HG03095 (cell line): Measurements from ENCODE around the gene REV3L.
"Not testable (repeated sequence)": the region's sequence is repeated elsewhere in the genome, so short reads cannot be mapped to it uniquely, and the experiment has no call there.

Source experiments
- ATAC-seq: cut with Tn5 transposase; IDR thresholded peaks from one replicate; pipeline ENCODE4 v1.9.1; 2021; ENCODE audit warnings: moderate library complexity; ENCODE audit not compliant: unreplicated experiment

Gene REV3L

GRCh38 chr6:111267764-111268333 is 215.2 kb downstream of the REV3L start:
- ATAC-seq, result no peak

GRCh38 chr6:111266276-111266675 is 216.7 kb downstream of the REV3L start:
- no peak for ATAC-seq

DNA sequence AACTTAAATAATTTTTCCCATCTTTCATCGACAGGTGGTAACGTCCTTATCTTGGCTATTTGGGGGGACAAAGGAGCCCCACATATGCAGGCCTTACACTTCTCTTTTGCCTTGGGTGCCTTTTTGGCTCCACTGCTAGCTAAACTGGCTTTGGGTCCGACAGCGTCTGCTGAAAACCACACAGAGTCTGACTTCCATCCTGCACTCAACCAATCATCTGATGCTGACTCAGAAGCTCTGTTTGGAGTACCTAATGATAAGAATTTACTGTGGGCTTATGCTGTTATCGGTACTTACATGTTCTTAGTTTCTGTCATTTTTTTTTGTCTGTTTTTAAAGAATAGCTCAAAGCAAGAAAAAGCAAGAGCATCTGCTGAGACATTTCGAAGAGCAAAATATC is 217.2 kb downstream of the REV3L start:
- ATAC-seq, result no peak

- ATAC-seq, result no peak
Observed at GRCh38 chr6:111263837-111264236, 219.2 kb downstream of the REV3L start.

- ATAC-seq, result no peak
Observed at GRCh38 chr6:111260570-111261298, 222.3 kb downstream of the REV3L start.

- peak; percentile 98 for ATAC-seq
Observed at GRCh38 chr6:111259089-111259831, 223.8 kb downstream of the REV3L start.

- no peak for ATAC-seq
Observed at GRCh38 chr6:111258615-111259088, 224.4 kb downstream of the REV3L start.

DNA sequence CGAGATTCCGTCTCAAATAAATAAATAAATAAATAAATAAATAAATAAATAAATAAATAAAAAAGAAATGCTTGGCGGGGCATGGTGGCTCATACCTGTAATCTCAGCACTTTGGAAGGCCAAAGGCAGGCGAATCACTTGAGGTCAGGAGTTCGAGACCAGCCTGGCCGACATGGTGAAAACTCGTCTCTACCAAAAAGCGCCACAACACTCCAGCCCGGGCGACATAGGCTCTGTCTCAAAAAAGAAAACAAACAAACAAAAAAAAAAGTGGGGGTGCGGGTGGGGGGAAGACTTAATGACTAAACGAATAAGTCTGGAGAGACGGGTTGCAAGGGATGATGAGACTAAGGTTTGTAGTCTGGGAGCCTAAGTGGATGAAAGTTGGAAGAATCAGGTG is 225.0 kb downstream of the REV3L start:
- no peak for ATAC-seq

- ATAC-seq, result no peak
Observed at GRCh38 chr6:111256646-111257045, 226.4 kb downstream of the REV3L start.

DNA sequence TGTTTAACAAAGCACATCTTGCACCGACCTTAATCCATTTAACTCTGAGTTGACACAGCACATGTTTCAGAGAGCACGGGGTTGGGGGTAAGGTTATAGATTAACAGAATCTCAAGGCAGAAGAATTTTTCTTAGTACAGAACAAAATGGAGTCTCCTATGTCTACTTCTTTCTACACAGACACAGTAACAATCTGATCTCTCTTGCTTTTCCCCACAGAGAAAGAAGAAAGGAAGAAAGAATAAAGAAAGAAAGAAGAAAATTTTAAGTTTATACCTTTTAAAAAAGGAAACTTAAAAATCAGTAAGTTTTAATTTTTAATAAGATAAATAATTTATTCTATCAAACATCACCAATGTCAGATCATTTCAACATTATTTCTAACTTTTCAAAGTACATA is 227.2 kb downstream of the REV3L start:
- ATAC-seq, result not testable (repeated sequence)

DNA sequence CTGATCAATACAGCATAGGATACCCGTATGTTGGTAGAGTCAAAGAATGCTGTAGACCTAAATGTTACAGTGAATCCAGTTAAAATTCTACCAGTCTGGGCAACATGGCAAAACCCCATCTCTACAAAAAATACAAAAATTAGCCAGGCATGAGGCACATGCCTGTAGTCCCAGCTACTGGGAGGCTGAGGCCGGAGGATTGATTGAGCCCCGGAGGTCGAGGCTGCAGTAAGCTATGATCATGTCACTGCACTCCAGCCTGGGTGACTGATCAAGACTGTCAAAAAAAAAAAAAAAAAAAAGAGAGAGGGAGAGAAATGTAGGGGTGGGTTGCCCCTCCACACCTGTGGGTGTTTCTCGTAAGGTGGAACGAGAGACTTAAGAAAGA is 228.2 kb downstream of the REV3L start:
- no peak for ATAC-seq

- no peak for ATAC-seq
Observed at GRCh38 chr6:111254004-111254778, 228.8 kb downstream of the REV3L start.

DNA sequence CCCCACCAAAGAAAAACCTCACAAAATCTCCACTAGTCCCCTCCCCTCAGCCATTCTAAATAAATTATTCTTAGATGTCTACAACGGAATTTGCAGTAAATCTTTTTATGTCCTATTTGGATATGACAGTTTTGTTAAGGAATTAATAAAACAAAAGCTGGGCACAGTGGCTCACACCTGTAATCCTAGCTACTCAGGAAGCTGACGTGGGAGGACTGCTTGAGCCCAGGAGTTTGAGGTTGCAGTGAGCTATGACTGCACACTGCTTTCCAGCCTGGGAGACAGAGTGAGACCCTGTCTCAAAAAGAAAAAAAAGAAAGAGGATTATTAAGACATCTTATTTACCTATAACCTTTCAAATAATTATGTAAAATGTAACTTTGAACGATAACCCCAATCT is 230.3 kb downstream of the REV3L start:
- ATAC-seq, result no peak

GRCh38 chr6:111250791-111251354 is 232.1 kb downstream of the REV3L start:
- no peak for ATAC-seq
